ENCODE results near the gene HOXB2. TPM values are rescaled to one million over a fixed set of nuclear protein-coding genes. Genes with fewer than 3 reads are reported as not detected.

The HOXB2 gene
- total RNA-seq, 4 donors from 2014 or later, result 36.3 to 86.4 (median 63.4) TPM

DNA sequence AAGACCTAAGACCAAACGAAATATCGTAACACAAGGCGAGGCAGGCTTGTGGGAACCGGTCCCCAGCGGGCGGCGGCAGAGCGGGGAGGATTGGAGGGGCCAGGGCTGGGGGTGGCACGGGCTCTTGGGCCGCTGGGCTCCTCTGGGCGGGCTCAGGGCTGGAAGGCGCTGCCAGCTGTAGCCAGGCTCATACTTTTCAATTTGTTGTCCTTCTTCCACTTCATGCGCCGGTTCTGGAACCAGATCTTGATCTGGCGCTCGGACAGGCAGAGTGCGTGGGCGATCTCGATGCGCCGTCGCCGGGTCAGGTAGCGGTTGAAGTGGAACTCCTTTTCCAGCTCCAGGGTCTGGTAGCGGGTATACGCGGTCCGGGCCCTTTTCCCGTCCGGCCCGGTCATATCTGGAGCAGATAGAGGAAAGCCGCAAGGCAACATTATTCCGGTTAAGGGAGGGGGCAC lies 47.2 kb upstream of the HOXB2 start:
- Histone ChIP-seq H3K27ac (replicated peaks in 1 of 4) (peak overlapping the region; percentile 42 to 72 (median 60)), H3K9me3 (no peaks in the 10 kb centered on the region), H3K4me3 (peak overlapping the region; percentile 54 to 64 (median 60)), H3K4me1 (peaks cover 25 to 54% (median 44%) of the 10 kb centered on the region in 4 donors), H3K36me3 (no peaks in the 10 kb centered on the region), H3K27me3 (peaks cover 6 to 54% (median 19%) of the 10 kb centered on the region in 4 donors)
- no peak for DNase-seq (ENCODE audit: extremely low spot score)
- intact Hi-C loops (cut with DNase I), result loop anchor here (5.0 kb wide), 1 partner anchor 255 kb away; no protein-coding TSS in a partner anchor
- TF ChIP-seq EP300 (IDR thresholded peaks at IDR 0.05) (no peak), POLR2A (IDR thresholded peaks at IDR 0.05; ENCODE audit: low read depth) (no peak), POLR2AphosphoS5 (IDR thresholded peaks at IDR 0.05) (no peak)
- TF ChIP-seq, protein P1, sequence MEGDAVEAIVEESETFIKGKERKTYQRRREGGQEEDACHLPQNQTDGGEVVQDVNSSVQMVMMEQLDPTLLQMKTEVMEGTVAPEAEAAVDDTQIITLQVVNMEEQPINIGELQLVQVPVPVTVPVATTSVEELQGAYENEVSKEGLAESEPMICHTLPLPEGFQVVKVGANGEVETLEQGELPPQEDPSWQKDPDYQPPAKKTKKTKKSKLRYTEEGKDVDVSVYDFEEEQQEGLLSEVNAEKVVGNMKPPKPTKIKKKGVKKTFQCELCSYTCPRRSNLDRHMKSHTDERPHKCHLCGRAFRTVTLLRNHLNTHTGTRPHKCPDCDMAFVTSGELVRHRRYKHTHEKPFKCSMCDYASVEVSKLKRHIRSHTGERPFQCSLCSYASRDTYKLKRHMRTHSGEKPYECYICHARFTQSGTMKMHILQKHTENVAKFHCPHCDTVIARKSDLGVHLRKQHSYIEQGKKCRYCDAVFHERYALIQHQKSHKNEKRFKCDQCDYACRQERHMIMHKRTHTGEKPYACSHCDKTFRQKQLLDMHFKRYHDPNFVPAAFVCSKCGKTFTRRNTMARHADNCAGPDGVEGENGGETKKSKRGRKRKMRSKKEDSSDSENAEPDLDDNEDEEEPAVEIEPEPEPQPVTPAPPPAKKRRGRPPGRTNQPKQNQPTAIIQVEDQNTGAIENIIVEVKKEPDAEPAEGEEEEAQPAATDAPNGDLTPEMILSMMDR (IDR thresholded peaks at IDR 0.05), result no peak
- WGBS, result 36% methylated on average over 20 of the region's 33 CpGs

DNA sequence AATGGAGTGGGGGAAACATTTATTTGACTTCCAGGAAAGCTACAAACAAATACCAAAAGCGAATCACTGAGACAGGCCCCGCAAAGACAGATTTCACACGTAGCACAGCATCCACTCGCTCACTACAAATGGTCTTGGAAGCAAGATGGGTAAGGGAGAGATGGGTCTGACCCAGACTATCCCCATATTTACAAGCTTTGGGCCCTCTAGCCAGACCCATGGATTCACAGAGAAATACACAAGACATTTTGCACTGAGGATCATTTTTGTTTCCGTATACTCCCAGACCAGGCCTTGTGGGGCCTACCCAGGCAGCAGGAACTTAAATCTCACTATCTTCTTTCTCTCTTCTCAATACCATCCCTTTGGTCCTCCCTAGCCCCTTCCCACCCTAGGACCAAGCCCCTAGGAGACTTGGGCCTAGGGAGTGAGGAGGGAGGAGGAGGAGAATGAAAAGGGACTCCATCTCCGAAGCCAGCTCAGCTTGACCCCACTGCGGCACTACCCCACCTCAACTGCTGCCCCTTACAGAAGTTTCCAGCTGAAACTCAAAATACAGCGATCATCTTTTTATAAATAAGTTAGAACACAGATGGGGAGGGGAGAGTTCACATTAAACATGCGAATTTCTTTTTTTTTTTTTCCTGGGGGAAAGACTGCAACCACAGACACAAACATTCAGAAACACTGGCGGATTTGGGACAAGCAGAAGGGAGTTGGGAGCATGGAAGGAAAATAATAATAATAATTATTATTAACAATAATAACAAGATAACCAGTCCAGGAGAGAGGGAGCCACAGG lies 46.5 kb upstream of the HOXB2 start:
- H3K27me3 ChIP-seq, result peaks cover 6 to 48% (median 13%) of the 10 kb centered on the region in 4 donors
- no peaks in the 10 kb centered on the region for H3K36me3 ChIP-seq
- peaks cover 29 to 54% (median 45%) of the 10 kb centered on the region in 4 donors for H3K4me1 ChIP-seq
- intact Hi-C loops (cut with DNase I), result loop anchor here (5.0 kb wide), 1 partner anchor 254 kb away; no protein-coding TSS in a partner anchor
- DNase-seq (ENCODE audit: extremely low spot score), result no peak
- peak overlapping the region in 3 of 4 donors; percentile 54 to 64 (median 57) for H3K4me3 ChIP-seq
- H3K27ac ChIP-seq (replicated peaks in 1 of 4), result peak overlapping the region in 2 of 4 donors; percentile 56 to 72
- 94% methylated on average over 10 of the region's 10 CpGs for WGBS
- TF ChIP-seq POLR2AphosphoS5 (IDR thresholded peaks at IDR 0.05) (no peak), EP300 (IDR thresholded peaks at IDR 0.05) (no peak), POLR2A (IDR thresholded peaks at IDR 0.05; ENCODE audit: low read depth) (no peak)
- TF ChIP-seq, protein P1 (IDR thresholded peaks at IDR 0.05), result no peak
- H3K9me3 ChIP-seq, result no peaks in the 10 kb centered on the region

DNA sequence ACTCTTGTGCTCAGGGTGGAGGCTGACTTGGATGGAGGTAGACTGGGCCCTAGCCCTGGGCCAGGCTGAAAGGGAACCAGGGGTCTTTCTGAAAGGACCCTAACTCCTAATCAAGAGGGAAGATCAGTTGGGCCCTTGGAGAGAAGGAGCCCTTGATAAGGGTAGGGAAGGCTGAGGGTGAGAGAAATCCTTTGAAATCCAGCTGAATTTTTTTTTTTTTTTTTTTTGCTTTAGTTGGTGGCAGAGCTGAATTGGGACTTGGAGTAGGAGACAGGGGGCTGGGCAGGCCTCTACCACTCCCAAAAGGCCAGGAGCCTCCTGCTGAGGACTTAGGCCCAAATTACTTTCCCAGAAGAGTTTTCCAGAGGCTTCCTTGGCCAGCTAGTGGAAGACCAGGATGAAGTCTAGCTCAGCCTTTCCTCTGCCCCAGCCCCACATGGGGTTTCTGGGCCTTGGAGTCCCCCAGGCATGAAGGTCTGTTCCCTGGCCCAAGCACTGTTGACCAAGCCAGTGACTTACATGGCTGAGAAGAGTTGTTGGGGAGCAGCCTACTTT lies 45.8 kb upstream of the HOXB2 start:
- intact Hi-C loops (cut with DNase I), result loop anchor here (5.0 kb wide), 1 partner anchor 253 kb away; no protein-coding TSS in a partner anchor
- peaks cover 31 to 54% (median 46%) of the 10 kb centered on the region in 4 donors for H3K4me1 ChIP-seq
- H3K4me3 ChIP-seq, result no peak overlapping the region
- peaks cover 0 to 40% (median 9%) of the 10 kb centered on the region in 4 donors for H3K27me3 ChIP-seq
- H3K36me3 ChIP-seq, result no peaks in the 10 kb centered on the region
- no peaks in the 10 kb centered on the region for H3K9me3 ChIP-seq
- DNase-seq (ENCODE audit: extremely low spot score), result no peak
- peak overlapping the region in 1 of 4 donors; percentile 91 for H3K27ac ChIP-seq (replicated peaks in 1 of 4)
- TF ChIP-seq POLR2A (IDR thresholded peaks at IDR 0.05; ENCODE audit: low read depth) (no peak), EP300 (IDR thresholded peaks at IDR 0.05) (no peak), POLR2AphosphoS5 (IDR thresholded peaks at IDR 0.05) (no peak)
- TF ChIP-seq, protein P1 (IDR thresholded peaks at IDR 0.05), result no peak

DNA sequence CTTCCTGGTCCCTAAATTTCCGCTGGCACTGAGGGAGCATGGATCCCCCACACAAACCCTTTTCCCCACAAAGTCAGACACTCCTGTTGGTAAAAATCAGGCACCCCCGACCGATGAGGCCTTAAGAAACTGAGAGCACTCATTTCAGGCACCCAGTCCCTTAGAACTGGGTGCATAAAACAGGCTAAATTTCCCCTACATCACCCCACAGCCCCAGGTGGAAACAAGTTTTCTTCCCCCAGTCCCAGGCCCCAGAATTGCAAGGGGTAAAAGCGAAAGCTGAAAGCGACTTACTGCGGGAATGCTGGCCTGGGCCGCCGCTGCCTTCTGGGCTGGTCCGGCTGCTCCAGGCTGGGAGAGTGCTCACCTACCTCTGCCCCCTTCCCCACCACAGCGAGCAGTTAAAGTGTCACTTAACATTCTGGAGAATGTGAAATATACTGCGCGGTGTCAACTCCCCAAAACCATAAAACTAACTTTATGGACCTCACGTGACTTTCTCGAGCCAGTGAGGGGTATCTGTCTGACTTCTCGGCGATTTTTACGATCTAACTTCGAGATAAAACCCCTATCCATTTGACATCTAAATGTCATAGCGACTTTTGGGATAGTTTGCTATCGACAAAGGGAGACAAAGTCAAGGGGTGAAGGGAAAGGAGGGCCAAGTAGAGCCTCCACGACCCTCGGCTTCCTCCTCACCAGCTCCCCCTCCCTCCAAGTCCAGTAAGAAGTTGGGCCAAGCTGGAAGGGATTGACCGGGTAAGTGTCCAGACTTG lies 45.1 kb upstream of the HOXB2 start, which contains the start of gene HOXB3:
Gene HOXB3, minus strand, starts transcription at position 411 of the 776 bp plus-strand sequence. CDS start 37,767 bp downstream, outside the sequence.
- TF ChIP-seq EP300 (IDR thresholded peaks at IDR 0.05), result no peak
- TF ChIP-seq POLR2A (IDR thresholded peaks at IDR 0.05; ENCODE audit: low read depth), result no peak
- TF ChIP-seq, protein P1 (IDR thresholded peaks at IDR 0.05), result no peak
- TF ChIP-seq POLR2AphosphoS5 (IDR thresholded peaks at IDR 0.05), result no peak
- Histone ChIP-seq H3K36me3 (no peaks in the 10 kb centered on the region), H3K27ac (replicated peaks in 1 of 4) (peak within 1 kb of the TSS in 2 of 4 donors; percentile 13 to 91), H3K27me3 (peaks cover 0 to 34% (median 4%) of the 10 kb centered on the region in 4 donors), H3K4me3 (peak within 1 kb of the TSS in 2 of 4 donors; percentile 8 to 28), H3K9me3 (no peaks in the 10 kb centered on the region), H3K4me1 (peaks cover 35 to 57% (median 48%) of the 10 kb centered on the region in 4 donors)
- DNase-seq (ENCODE audit: extremely low spot score), result no peak
- intact Hi-C loops (cut with DNase I), result loop anchor here (5.0 kb wide), 1 partner anchor 253 kb away; no protein-coding TSS in a partner anchor
- 81% methylated on average over 23 of the region's 23 CpGs for WGBS
